ENCODE measurements around the gene FEM1B.

The FEM1B gene

DNA sequence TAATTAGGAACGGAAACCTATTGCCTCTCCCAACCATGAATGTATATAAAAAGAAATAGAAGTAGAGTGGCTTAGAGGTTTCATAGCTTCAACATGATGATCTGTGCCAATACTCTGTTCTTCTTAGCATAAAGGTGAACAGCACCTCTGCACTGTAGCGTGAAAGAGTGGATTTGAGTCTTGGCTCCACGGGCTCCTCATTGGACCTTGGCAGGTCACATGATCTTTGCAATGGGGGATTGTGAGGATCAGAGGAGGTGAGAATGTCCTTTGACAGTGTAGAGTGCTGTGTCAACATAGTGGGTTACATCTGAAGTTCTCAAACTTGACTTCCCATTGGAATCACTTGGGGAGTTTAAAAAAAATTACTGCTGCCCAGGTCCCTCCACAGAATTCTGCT lies 51.4 kb downstream of the FEM1B start:
- Histone ChIP-seq H4K20me1 (ENCODE audit: insufficient read depth, low read length) (no peaks in the 10 kb centered on the region), H3K4me2 (ENCODE audit: low read length) (no peak overlapping the region)

DNA sequence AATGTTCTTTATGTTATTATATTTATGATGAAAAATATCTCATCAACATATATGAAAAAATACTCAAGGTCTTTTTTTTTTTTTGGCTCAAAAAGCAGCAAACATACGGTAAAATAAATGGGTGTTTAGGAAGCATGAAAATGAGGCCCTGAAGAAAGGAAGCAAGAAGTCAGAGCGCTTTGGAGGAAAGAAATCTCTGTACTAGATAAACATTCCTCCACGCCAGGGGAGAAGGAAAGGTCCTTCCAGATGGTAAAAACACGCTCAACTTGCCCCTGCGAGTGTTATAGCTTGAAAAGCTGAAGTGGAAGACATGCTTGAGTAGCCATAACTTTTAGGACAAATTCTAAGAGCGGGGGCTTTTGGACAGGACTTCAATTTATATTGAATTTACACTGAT lies 52.9 kb downstream of the FEM1B start:
- Histone ChIP-seq H3F3A (ENCODE audit: insufficient read depth, low read length) (no peaks in the 10 kb centered on the region), H3K9me2 (ENCODE audit: low read depth, low read length) (no peaks in the 10 kb centered on the region), H3K27me3 (ENCODE audit: insufficient read depth, low read length) (peaks cover 5% of the 10 kb centered on the region; the same call in 1 of the 2 replicates), H3K4me1 (ENCODE audit: insufficient read depth, low read length, severe bottlenecking) (no peaks in the 10 kb centered on the region), H3K4me3 (ENCODE audit: low read depth, low read length, poor library complexity, severe bottlenecking) (no peak overlapping the region), H2AFZ (ENCODE audit: low read length) (no peak overlapping the region), H3K9ac (ENCODE audit: low read length) (no peak overlapping the region), H4K20me1 (ENCODE audit: insufficient read depth, low read length) (no peaks in the 10 kb centered on the region), H3K4me2 (ENCODE audit: low read length) (no peak overlapping the region), H3K9me3 (ENCODE audit: low read length) (no peaks in the 10 kb centered on the region), H3K27ac (ENCODE audit: low read depth, low read length, poor library complexity, severe bottlenecking) (no peak overlapping the region), H3K79me2 (ENCODE audit: insufficient read depth, low read length) (no peaks in the 10 kb centered on the region), H3K36me3 (ENCODE audit: insufficient read depth, low read length) (no peaks in the 10 kb centered on the region)
- TF ChIP-seq, protein P1, sequence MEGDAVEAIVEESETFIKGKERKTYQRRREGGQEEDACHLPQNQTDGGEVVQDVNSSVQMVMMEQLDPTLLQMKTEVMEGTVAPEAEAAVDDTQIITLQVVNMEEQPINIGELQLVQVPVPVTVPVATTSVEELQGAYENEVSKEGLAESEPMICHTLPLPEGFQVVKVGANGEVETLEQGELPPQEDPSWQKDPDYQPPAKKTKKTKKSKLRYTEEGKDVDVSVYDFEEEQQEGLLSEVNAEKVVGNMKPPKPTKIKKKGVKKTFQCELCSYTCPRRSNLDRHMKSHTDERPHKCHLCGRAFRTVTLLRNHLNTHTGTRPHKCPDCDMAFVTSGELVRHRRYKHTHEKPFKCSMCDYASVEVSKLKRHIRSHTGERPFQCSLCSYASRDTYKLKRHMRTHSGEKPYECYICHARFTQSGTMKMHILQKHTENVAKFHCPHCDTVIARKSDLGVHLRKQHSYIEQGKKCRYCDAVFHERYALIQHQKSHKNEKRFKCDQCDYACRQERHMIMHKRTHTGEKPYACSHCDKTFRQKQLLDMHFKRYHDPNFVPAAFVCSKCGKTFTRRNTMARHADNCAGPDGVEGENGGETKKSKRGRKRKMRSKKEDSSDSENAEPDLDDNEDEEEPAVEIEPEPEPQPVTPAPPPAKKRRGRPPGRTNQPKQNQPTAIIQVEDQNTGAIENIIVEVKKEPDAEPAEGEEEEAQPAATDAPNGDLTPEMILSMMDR (IDR thresholded peaks at IDR 0.05; ENCODE audit: low read length): no peak
- no peak for TF ChIP-seq EZH2 (IDR thresholded peaks at IDR 0.05; ENCODE audit: borderline replicate concordance, low read length)

More for the DNA sequence above, 51.4 kb downstream of the FEM1B start:
- no peak overlapping the region for H3K27ac ChIP-seq (ENCODE audit: low read depth, low read length, poor library complexity, severe bottlenecking)
- H2AFZ ChIP-seq (ENCODE audit: low read length): no peak overlapping the region
- no peaks in the 10 kb centered on the region for H3K36me3 ChIP-seq (ENCODE audit: insufficient read depth, low read length)
- no peaks in the 10 kb centered on the region for H3K4me1 ChIP-seq (ENCODE audit: insufficient read depth, low read length, severe bottlenecking)
- H3K27me3 ChIP-seq (ENCODE audit: insufficient read depth, low read length): peaks cover 13% of the 10 kb centered on the region
- no peaks in the 10 kb centered on the region for H3K9me3 ChIP-seq (ENCODE audit: low read length)
- no peaks in the 10 kb centered on the region for H3F3A ChIP-seq (ENCODE audit: insufficient read depth, low read length)
- no peaks in the 10 kb centered on the region for H3K79me2 ChIP-seq (ENCODE audit: insufficient read depth, low read length)
- TF ChIP-seq, protein P1 (IDR thresholded peaks at IDR 0.05; ENCODE audit: low read length): no peak
- no peak for TF ChIP-seq EZH2 (IDR thresholded peaks at IDR 0.05; ENCODE audit: borderline replicate concordance, low read length)
- H3K9me2 ChIP-seq (ENCODE audit: low read depth, low read length): no peaks in the 10 kb centered on the region
- H3K4me3 ChIP-seq (ENCODE audit: low read depth, low read length, poor library complexity, severe bottlenecking): no peak overlapping the region
- no peak overlapping the region for H3K9ac ChIP-seq (ENCODE audit: low read length)

DNA sequence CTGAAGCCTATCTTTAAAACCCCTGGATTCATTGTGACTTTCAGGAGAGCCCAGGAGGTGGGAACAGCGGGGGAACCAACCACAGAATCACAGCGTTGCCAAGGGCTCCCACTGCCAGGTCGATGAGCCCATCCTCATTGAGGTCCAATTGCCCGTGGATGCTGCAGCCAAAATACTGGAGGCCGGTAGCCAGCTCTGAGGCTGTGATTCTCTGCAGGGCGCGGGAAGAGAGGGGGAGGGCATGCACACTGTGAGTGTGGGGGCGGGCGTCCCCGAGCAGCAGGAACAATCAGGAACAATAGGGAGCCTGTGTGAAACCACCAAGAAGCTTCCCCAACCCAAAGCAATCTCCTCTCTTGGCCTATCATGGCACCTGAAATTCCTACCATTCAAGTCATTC lies 53.4 kb downstream of the FEM1B start:
- Histone ChIP-seq H3K4me2 (ENCODE audit: low read length) (no peak overlapping the region), H3K4me1 (ENCODE audit: insufficient read depth, low read length, severe bottlenecking) (no peaks in the 10 kb centered on the region), H3K79me2 (ENCODE audit: insufficient read depth, low read length) (no peaks in the 10 kb centered on the region), H3K9me3 (ENCODE audit: low read length) (no peaks in the 10 kb centered on the region), H3K4me3 (ENCODE audit: low read depth, low read length, poor library complexity, severe bottlenecking) (no peak overlapping the region), H3K36me3 (ENCODE audit: insufficient read depth, low read length) (no peaks in the 10 kb centered on the region), H3F3A (ENCODE audit: insufficient read depth, low read length) (no peaks in the 10 kb centered on the region), H3K9ac (ENCODE audit: low read length) (no peak overlapping the region), H3K9me2 (ENCODE audit: low read depth, low read length) (no peaks in the 10 kb centered on the region), H3K27me3 (ENCODE audit: insufficient read depth, low read length) (peaks cover 4% of the 10 kb centered on the region; the same call in 1 of the 2 replicates), H2AFZ (ENCODE audit: low read length) (no peak overlapping the region), H4K20me1 (ENCODE audit: insufficient read depth, low read length) (no peaks in the 10 kb centered on the region), H3K27ac (ENCODE audit: low read depth, low read length, poor library complexity, severe bottlenecking) (no peak overlapping the region)
- no peak for TF ChIP-seq EZH2 (IDR thresholded peaks at IDR 0.05; ENCODE audit: borderline replicate concordance, low read length)
- TF ChIP-seq, protein P1 (IDR thresholded peaks at IDR 0.05; ENCODE audit: low read length): no peak

Data from OCI-LY1 (cell line).